ENCODE results near the gene NLGN2.
A peak's percentile ranks its signal among the peaks of the same experiment; 100 is the strongest.
"Not testable (repeated sequence)": the region's sequence is repeated elsewhere in the genome, so short reads cannot be mapped to it uniquely, and the experiment has no call there.

NLGN2 gene
- total RNA-seq: 4.9 to 5.9 (median 5.3) reads per million in 4 donors

- no peak for DNase-seq
Observed at GRCh38 chr17:7407485-7408251, at the start of gene NLGN2. NLGN2 (plus strand) TSS chr17:7407845; CDS start chr17:7408256, 411 bp downstream.

GRCh38 chr17:7361906-7362305 lies 45.7 kb upstream of the NLGN2 start:
- DNase-seq: no peak

DNA sequence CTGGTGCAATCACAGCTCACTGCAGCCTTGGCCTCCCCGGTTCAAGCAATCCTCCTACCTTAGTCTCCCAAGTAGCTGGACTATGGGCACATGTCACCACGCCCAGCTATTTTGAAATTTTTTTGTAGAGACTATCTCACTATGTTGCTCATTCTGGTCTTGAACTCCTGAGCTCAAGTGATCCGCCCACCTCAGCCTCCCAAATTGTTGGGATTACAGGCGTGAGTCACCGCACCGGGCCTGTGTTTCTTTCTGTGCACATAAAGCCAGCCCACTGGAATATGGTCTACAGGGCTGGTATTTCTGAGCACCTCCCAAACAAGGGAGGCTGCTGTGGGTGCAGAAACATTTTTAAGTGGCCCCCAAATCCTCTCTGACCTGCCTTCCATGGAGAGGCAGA lies 44.3 kb upstream of the NLGN2 start:
- DNase-seq: no peak

- not testable (repeated sequence) for DNase-seq
Observed at GRCh38 chr17:7365963-7366362, 41.7 kb upstream of the NLGN2 start.

- DNase-seq: no peak
Observed at GRCh38 chr17:7367083-7367482, 40.6 kb upstream of the NLGN2 start.

- DNase-seq: no peak
Observed at GRCh38 chr17:7367918-7368598, 39.6 kb upstream of the NLGN2 start.

DNA sequence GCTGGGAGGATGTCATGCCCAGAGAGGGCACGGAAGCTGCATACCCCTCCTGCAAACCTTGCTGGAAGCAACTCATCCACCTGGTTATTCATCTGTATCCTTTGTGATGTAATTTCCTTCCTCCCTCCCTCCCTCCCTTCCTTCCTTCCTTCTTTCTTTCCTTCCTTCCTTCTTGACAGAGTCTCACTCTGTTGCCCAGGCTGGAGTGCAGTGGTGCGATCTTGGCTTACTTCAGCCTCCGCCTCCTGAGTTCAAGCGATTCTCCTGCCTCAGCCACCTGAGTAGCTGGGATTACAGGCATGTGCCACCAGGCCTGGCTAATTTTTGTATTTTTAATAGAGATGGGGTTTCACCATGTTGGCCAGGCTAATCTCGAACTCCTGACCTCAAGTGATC lies 39.0 kb upstream of the NLGN2 start:
- DNase-seq: not testable (repeated sequence)

GRCh38 chr17:7369825-7370224 lies 37.8 kb upstream of the NLGN2 start:
- DNase-seq: no peak

DNA sequence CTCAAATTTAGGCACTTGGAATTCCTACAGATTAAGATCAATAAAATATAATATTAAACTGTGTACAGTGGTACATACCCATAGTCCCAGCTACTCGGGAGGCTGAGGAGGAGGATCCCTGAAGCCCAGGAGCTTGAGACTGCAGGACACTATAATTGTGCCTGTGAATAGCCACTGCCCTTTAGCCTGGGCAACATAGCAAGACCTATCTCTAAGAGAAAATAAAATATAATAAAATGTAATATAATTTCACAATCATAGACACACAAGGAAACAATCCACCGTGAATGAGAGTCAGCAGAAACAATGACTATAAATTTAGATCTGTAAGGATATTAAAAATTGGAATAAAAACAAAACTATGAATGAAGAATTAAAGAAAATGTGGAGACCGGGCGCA lies 36.8 kb upstream of the NLGN2 start:
- DNase-seq: no peak

DNA sequence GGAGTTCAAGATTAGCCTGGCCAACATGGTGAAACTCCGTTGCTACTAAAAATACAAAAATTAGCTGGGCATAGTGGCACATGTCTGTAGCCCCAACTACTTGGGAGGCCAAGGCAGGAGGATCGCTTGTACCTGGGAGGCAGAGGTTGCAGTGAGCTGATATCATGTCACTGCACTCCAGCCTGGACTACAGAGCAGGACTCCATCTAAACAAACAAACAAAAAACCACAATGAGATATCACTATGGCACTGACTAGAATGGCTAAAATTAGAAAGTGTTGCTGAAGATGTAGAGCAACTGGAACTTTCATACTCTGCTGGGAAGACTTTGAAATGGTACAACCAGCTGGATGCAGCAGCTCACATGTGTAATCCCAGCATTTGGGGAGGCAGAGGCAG lies 33.3 kb upstream of the NLGN2 start:
- no peak for DNase-seq

GRCh38 chr17:7379134-7379533 lies 28.5 kb upstream of the NLGN2 start:
- DNase-seq: no peak

GRCh38 chr17:7380321-7380720 lies 27.3 kb upstream of the NLGN2 start:
- DNase-seq: no peak

DNA sequence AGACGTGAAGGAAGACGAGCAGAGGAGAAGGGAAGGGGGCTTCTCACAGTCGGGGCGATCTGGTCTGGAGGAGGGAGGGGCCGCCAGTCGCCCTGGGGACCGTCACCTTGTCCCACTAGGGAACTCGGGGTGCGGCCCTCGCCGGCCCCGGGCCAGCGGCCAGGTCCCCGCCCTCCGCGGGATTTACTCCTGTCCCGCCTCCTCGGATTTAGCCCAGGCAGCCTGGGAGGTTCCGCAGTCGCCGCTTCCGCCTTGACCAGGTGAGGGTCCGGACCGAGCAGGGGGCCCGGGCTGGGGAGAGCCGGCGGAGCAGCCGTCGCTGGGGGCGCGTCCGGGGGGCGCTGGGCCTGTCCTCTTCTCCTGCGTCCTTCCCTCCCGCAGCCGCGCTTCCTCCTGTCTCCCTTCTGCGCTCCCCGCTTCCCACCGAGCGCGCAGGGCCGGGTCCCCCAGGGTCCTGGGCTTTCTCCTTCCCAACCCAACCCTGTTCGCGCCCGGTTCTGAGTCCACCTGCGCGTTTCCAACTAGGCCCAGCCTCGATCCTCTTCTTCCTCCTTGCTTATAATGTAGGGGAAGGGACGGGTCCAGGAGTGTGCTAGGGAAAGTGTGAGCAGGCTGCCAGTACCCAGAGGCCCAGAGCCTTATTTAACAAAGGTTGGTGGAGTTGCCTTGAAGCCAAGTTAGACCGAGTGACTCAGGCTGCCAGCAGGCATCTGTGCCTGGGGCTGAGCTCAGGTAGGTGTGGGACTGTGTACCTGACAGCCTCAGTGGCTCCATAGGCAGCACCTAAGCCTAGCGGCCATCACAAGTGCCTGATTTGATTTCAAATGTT lies 26.6 kb upstream of the NLGN2 start, which contains the start of gene TNK1:
TNK1 (plus strand) TSS at position 235 of the 829 bp plus-strand sequence. CDS start 1,838 bp downstream, outside the sequence.
- no peak for DNase-seq

GRCh38 chr17:7382901-7383300 lies 24.7 kb upstream of the NLGN2 start:
- DNase-seq: no peak

- DNase-seq: no peak
Observed at GRCh38 chr17:7383371-7383741, 24.3 kb upstream of the NLGN2 start.

- peak; percentile 62 to 82 (median 76) for DNase-seq
Observed at GRCh38 chr17:7383742-7384488, 23.7 kb upstream of the NLGN2 start.

GRCh38 chr17:7384489-7385081 lies 23.1 kb upstream of the NLGN2 start:
- DNase-seq: no peak

GRCh38 chr17:7388856-7389255 lies 18.8 kb upstream of the NLGN2 start:
- no peak for DNase-seq

DNA sequence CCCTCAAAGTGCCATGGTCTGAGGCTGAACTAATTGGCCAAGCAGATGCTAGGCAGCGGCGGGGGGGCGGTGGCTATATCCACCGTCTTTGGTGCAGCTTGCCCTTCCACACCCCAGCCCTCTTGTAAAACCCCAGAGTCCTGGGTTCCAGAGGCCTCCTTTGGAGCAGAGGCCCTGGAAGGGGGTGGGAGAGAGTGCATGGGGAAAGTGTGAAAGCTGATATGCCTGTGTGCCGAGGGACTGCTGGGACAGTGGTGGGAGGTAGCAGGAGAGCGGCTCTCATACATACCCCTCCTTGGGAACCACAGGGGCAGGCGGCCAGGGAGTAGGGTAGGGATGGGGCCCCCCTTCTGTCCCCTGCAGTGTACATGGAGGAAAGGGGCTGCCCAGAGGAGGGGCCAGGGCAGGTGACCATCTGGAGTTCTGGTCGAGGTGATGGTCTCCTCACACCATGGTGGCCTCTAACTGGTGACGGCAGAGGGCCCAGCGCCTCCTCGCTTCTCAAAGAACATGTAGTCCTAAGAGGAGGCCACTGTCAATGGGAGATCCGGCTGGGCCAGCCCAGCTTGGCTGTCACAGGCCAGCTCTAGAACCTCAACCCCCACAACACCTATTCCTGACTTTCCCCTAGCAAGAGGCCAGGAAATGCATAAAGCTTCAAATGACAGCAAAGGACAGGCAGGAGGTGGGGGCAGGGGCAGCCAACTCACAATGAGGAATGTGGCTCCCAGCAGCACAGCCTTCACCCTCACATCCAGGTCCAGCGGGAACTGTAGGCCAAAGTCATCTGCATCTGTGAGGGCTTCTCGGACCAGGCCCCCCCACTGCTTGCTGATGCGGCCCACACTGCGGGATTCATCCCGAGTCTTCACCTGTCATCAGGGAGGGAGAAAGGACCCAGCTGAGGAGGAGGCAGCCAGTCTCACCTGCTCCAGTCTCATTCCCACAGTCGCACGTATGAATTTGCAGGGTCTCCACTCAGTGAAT lies 17.4 kb upstream of the NLGN2 start:
- DNase-seq: no peak

DNA sequence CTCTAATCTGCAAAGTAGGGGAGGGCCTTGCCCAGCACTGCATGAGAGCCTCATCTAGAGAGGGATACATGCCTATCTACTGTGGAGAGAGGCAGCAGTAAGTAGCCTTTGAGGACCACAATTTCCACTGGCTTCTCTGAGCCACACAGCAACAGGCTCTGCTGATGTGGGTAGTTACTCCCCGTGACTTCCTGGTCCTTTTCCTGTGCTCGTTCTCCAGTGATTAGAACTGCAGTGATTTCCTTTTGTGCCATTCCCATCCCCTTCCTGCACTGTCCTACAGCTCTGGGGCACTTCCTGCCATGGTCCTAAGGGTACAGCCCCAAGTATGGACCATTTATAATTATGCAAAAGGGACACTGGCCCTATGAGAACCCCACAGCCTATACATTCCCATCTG lies 16.3 kb upstream of the NLGN2 start:
- DNase-seq: no peak

All from T-helper 1 cell (primary cell).